SU-DHL-6 (cell line): ENCODE data around the gene DAPL1.

Experiments used
- H2AFZ ChIP-seq: fragments of 200-600 bp; sonication (generic); 2 replicates; pipeline ENCODE4 v1.6.1; 2014; ENCODE audit warnings: low read depth, mild to moderate bottlenecking, moderate library complexity, mixed read lengths, antibody characterized with exemption, low read length; ENCODE audit not compliant: severe bottlenecking
- H3F3A ChIP-seq: fragments of 200-600 bp; shearing (Covaris generic); 2 replicates; pipeline ENCODE4 v1.6.0; 2016; ENCODE audit warnings: antibody characterized with exemption, mild to moderate bottlenecking; ENCODE audit not compliant: insufficient read depth
- H3K27ac ChIP-seq: fragments of 200-600 bp; sonication (generic); 2 replicates; pipeline ENCODE4 v1.5.1; 2016; ENCODE audit warnings: low read depth, mild to moderate bottlenecking, low read length, moderate library complexity, mixed read lengths
- H3K27me3 ChIP-seq: fragments of 200-600 bp; sonication (generic), shearing (Covaris generic); 2 replicates; pipeline ENCODE4 v1.6.0; 2014; ENCODE audit warnings: mild to moderate bottlenecking, low read length
- H3K36me3 ChIP-seq: fragments of 200-600 bp; sonication (generic); 2 replicates; pipeline ENCODE4 v1.6.1; 2014; ENCODE audit warnings: mild to moderate bottlenecking, low read length, mixed read lengths
- H3K4me2 ChIP-seq: fragments of 300-600, 200-600 bp; shearing (Covaris generic), sonication (generic); 2 replicates; pipeline ENCODE4 v1.6.0; 2014; ENCODE audit warnings: low read length, low read depth, mild to moderate bottlenecking; ENCODE audit not compliant: poor library complexity, severe bottlenecking
- H3K4me3 ChIP-seq: fragments of 200-600 bp; sonication (generic); 2 replicates; pipeline ENCODE4 v1.5.1; 2014; ENCODE audit warnings: antibody characterized with exemption, low read length, mild to moderate bottlenecking, mixed read lengths; ENCODE audit not compliant: insufficient read depth, poor library complexity, severe bottlenecking
- H3K79me2 ChIP-seq: fragments of 200-600 bp; sonication (generic); 2 replicates; pipeline ENCODE4 v1.6.1; 2014; ENCODE audit warnings: mild to moderate bottlenecking, low read length, moderate library complexity; ENCODE audit not compliant: insufficient read depth
- H3K9ac ChIP-seq: fragments of 200-600 bp; sonication (generic); 2 replicates; pipeline ENCODE4 v1.7.0; 2014; ENCODE audit warnings: mild to moderate bottlenecking, low read length
- H3K9me2 ChIP-seq: fragments of 200-600 bp; sonication (generic); replicated peaks from 2 replicates; pipeline ENCODE4 v1.6.1; 2014; ENCODE audit warnings: low read length; ENCODE audit not compliant: insufficient read depth
- H3K9me3 ChIP-seq: fragments of 200-600 bp; sonication (generic); 2 replicates; pipeline ENCODE4 v1.6.1; 2014; ENCODE audit warnings: low read length, mixed read lengths; ENCODE audit not compliant: insufficient read depth
- H4K20me1 ChIP-seq: fragments of 200-600 bp; sonication (generic); 2 replicates; pipeline ENCODE4 v1.6.1; 2014; ENCODE audit warnings: low read depth, mild to moderate bottlenecking, antibody characterized with exemption, low read length, moderate library complexity, mixed read lengths
- CTCF ChIP-seq: fragments of 200-600 bp; sonication (generic); IDR thresholded peaks from one replicate; pipeline ENCODE4 v1.5.1; 2017; ENCODE audit warnings: antibody characterized with exemption, mild to moderate bottlenecking, low read length, moderate library complexity; ENCODE audit not compliant: insufficient read depth, poor library complexity, severe bottlenecking
- EZH2phosphoT487 ChIP-seq: fragments of 200-600 bp; sonication (generic), shearing (Covaris generic); conservative IDR thresholded peaks from 2 replicates; pipeline ENCODE4 v1.6.1; 2018; ENCODE audit warnings: mild to moderate bottlenecking, antibody characterized with exemption, low read length, moderate library complexity, mixed read lengths

The DAPL1 gene

DNA sequence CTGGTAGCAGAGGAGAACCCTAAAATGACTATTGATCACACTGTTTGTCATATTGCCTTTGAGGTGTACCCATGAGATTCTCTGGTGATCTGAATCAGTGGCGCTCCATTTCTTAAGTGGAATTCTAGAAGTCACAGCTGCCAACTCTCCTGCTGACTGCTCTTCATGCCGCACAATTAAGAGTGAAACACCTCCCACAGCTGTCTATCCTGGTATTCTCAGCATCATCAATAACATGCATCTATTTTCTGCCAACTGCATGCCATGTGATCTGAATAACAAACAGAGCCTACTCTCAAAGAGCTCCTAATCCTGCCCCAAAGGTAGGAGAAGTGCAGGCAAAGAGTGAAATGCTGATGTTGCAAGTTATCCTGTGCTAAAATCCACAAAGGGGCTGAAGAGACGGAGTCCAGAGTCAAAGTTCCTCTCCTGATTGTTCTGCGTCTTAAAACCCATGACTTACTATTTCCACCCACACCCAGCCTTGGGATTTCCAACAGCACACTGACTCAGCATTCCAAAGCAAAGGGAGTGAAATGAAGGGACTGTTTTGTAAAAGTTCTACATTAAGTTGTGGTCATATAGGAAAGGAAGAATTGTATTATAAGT is 13.7 kb upstream of the DAPL1 start:
- Histone ChIP-seq H3K9me3 (no peaks in the 10 kb centered on the region), H3K27me3 (no peaks in the 10 kb centered on the region), H3K36me3 (no peaks in the 10 kb centered on the region), H3K9ac (no peak overlapping the region), H4K20me1 (no peaks in the 10 kb centered on the region), H3F3A (no peaks in the 10 kb centered on the region), H3K4me2 (no peak overlapping the region), H3K4me3 (no peak overlapping the region), H3K79me2 (no peaks in the 10 kb centered on the region), H3K9me2 (no peaks in the 10 kb centered on the region), H2AFZ (no peak overlapping the region), H3K27ac (no peak overlapping the region)
- no peak for TF ChIP-seq CTCF
- no peak for TF ChIP-seq EZH2phosphoT487

DNA sequence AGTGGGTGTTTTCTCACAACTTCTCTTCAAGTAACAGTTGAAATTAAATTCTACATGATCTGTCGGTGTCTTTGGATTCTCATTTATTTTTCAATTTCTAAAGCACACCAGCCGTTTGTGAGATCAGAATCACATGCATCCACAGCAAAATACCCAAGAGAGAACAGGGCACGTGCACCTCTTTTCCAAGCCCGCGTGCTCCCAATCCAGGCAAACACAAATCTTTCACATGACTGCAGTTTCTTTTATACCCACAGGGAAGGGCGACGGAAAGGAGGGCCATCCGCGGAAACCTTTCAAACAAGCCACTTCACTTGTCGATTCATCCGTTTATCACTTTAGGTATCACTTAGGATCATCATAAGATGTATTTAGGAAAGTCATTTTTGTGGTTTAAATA is 13.0 kb upstream of the DAPL1 start:
- Histone ChIP-seq H3K4me3 (no peak overlapping the region), H2AFZ (no peak overlapping the region), H3K36me3 (no peaks in the 10 kb centered on the region), H3K27me3 (no peaks in the 10 kb centered on the region), H3K27ac (no peak overlapping the region), H3K9ac (no peak overlapping the region), H3F3A (no peaks in the 10 kb centered on the region), H3K9me3 (no peaks in the 10 kb centered on the region), H3K79me2 (no peaks in the 10 kb centered on the region), H4K20me1 (no peaks in the 10 kb centered on the region), H3K4me2 (no peak overlapping the region), H3K9me2 (no peaks in the 10 kb centered on the region)
- TF ChIP-seq EZH2phosphoT487 (no peak), CTCF (no peak)

DNA sequence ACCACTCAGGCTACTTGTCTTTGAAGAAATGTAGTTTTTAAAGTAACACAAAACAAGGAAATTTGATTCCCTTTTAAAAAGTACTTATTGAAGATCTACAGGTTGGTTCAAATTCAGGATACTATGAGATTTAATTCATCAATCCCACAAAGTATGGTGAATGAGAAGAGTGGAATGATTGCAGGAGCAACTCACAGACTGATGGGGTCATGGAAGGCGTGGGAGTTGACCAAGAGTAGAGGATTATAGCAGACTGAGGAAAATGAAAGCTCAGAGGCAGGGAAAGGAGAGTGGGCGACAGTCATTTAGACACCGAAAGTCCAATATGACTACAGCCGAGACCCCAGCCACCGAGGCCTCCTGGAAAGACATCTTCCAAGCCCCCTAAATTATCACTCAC is 12.5 kb upstream of the DAPL1 start:
- TF ChIP-seq CTCF (no peak), EZH2phosphoT487 (no peak)
- Histone ChIP-seq H3K36me3 (no peaks in the 10 kb centered on the region), H3F3A (no peaks in the 10 kb centered on the region), H3K79me2 (no peaks in the 10 kb centered on the region), H3K27ac (no peak overlapping the region), H3K4me2 (no peak overlapping the region), H3K27me3 (no peaks in the 10 kb centered on the region), H2AFZ (no peak overlapping the region), H3K9me3 (no peaks in the 10 kb centered on the region), H3K9ac (no peak overlapping the region), H3K4me3 (no peak overlapping the region), H3K9me2 (no peaks in the 10 kb centered on the region), H4K20me1 (no peaks in the 10 kb centered on the region)
